ENCODE results near the gene C22orf31.

C22orf31 gene

GRCh38 chr22:29029202-29030000, 32.2 kb downstream of the C22orf31 start:
- no peak for DNase-seq (ENCODE audit: low read depth)

DNA sequence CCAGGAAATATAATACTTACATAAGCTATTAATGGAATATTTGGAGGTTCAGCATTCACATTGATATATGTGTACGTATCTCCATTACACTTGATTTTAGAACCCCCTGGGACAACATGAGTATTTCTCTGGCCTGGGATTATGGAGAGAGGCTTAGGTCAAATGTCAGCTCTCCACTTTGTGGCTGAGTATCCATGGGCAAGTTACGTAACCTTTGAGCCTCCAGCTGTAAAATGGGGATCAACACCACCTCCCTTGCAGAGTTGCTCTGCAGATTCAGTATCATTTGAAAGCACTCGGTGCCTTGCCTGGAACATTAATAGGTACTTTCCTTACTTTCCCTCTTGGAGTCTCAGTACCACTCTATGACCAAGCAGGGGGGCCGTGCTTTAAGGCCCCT, 33.2 kb downstream of the C22orf31 start:
- no peak for DNase-seq (ENCODE audit: low read depth)

DNA sequence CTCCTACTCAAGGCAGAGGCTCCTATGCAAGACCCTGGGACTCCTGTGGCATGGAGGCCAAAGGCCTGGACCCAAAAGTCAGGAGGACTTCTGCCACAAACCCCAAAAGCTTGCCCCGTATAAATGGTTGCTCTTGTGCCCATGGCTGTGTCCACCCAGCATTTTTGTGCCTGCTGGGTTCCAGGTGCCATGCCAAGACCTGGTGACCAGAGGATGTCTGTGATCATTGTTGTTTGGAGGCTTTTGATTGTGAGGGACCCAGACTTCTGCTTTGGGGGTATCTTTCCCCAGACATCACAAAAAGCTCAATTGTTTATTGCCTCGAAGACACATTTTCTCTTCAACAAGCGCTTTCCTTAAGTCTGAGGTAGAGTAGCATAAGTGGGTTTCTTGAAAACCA, 35.1 kb downstream of the C22orf31 start:
- DNase-seq (ENCODE audit: low read depth): no peak

DNA sequence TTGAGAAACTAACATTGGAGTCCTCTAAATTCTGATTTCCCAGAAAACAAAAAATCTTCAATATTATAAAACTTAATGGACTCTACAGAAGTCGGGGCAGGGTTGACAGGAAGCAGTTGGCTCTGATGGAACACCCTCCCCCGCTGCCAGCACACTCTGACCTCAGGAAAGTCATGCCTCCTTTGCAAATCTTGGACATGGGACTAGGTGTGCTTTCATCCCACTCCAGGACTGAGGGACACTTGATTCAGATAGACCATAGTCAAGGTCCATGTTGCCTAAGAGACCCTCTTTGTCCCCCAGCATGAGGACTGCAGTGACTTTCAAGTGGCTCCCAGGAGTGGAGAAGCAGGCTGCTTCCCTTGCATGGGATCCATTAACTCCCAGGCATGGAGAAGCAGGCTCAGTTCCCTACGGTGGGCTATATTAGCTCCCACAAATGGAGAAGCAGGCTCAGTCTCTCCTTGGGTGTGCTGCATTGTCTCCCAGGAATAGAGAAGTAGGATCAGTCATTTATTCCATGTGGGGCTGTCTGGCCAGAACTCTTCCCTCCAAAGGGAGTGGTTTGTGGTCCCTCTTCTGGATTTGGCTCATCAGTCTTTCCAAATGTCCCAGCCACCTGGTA, 38.3 kb downstream of the C22orf31 start:
- no peak for DNase-seq (ENCODE audit: low read depth)

DNA sequence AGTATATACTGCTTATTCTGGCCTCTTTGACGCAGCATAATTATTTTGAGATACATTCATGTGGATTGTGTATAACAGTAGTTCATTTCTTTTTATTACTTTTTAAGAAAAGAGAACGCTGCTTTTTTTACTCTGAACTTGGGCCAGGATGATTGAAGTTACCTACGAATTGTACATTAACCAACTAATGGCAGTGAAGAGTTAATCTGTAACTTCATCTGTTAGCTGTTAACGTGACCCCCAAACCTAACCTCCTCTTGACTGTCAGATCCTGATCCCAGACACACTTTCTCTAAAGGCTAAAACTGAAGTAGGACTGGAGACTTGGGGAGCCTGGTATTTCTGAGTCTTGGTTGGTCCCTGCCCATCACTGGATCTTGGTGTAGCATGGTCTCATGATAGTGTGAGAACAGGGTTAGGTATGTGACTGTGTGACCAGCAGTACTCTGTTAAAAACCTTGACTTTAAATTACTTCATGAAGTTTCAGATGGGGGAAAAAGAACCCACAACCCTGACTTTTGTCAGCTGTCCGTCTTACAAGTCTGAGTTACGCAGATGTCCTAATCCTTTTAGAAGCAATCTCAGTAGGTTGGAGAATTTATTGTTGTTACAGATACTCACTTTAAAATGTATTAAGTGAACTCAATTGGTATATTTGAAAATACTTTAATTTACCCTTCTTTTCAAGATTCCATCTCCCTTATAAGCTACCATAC, 39.4 kb downstream of the C22orf31 start:
- DNase-seq (ENCODE audit: low read depth): no peak

DNA sequence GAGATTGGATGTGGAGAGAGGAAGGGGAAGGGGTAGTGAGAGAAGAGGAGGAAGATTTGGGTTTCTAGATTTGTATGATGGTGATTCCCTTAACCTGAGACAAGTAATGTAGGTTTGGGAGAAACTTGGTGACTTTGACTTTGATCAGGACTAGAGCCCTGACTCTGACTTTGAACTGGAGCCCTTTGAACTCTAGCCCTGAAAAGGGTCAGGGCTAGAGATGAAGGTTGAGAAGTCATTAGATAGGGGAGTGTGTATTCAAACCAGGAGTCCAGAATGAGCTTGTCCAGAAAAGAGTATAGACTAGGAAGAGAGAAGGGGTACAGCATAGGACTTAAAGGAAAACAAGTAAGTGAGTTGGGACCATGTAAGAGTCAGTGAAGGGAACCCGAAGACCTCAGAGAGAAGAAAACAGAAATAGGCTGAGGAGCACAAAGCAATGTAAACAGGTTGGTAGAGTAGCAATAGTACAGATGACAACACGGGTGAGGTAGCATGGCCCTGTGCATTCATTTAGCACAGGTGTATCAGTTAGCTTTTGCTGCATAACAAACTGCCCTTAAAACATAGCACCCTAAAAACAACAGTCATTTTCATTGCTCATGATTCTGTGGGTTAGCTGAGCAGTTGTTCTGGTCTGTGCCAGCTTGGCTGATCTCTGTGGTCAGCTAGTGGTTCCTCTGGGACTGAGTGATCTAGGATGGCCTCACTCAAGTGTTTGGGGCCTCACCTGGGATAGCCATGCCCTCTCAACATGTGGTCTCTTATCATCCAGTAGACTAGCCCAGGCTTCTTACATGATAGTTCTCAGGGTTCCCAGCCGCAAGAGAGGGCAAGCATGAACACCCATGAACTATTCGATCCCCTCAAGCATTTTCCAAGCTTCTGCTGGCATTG, 43.1 kb downstream of the C22orf31 start:
- DNase-seq (ENCODE audit: low read depth): no peak

DNA sequence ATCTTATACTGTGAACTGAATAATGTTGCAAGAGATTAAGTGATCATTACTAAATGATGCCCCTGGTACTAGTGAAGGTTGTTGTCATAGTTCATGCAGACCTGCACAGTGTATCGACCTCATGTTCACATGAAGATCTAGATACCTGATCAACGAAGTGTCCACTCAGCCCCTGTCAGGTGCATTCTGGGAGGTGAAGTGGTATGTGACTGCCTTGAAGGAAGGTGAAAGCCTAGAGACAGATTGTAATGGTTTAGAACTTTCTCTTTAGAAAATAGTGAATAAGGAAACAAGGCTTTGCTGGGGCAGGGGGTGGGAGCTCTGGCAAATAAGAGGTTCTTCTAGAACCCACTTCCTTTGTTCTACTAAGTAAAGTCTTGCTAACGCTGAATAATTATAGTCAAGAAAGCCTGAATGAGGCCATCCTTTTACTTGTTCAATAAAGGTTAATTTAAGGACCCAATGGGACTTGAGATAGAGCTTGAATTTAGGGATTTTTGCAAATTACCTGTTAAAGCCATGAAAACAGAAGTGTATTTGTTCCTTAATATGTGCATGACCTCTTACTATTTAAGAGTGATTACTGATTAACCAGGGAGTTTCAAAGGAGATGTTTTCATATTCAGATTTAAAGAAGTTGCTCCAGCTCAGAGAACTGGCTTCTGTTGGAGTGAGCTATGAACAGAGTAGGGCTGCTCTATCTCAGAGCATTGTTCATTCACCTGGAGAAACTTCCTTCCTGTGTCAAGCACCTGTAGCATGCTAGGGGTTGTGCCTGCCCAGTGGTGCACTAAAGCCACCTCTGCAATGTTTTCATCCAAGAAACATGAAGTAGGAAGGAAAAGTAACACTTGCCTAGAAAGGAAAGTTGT, 45.3 kb downstream of the C22orf31 start:
- no peak for DNase-seq (ENCODE audit: low read depth)

- DNase-seq (ENCODE audit: low read depth): no peak
Observed at GRCh38 chr22:29014773-29015172, 46.9 kb downstream of the C22orf31 start.

GRCh38 chr22:29014293-29014692, 47.3 kb downstream of the C22orf31 start:
- DNase-seq (ENCODE audit: low read depth): no peak

- DNase-seq (ENCODE audit: low read depth): no peak
Observed at GRCh38 chr22:29012952-29013351, 48.7 kb downstream of the C22orf31 start.

DNA sequence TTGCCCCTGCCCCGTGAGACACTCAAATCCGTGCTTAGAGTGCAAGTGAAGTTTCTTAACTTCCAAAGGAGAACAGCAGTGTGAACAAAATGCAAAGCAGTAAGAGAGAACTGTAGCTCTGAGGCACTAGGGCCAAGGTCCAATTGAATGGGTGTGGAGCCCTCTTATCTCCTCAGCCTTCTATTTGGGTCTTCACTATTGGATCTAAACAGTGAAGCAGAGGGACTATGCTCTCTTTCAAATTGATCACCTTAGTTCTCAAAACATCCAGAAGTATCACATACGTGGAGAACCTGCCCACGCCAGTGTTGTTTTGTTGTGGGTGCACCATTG, 49.6 kb downstream of the C22orf31 start:
- no peak for DNase-seq (ENCODE audit: low read depth)

DNA sequence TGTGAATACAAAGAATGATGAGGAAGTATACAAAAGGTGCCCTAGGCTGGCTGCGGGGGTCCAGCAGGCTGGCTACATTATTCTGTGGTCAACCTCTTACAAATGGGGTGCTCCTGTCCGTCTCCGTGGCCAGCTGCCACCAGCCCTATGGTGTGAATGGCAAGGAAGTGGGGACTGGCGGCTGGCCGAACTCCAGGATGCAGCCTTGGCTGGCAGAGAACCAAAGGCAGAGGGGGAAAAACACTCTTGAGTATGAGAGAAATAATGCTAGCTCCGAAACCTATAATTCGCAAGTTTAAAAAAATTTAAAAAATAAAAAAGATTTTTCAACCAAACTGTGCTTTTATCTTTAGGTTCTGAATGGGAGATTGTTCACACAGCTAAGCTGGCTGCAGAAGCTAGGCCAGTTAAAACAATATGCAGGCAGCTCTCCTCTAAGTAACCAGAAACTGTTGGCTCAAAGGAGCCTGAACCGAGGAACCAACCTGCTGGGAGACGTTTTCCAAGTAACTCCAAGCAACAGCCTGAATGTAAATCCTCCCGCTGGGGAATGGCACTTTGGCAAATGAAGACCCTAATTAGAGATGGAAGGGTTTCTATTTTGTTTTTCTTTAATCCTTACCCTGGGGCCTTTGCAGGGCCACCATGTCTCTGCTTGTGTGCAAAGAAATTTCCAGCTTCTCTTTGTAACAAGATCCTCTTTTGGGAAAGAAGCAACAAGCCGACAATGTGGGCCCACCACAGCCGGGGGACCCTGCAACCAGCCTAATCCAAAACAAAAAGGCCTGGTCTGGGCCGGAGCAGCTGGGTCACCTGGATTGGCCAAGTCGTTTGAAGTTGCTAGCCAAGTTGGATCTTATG, 50.2 kb downstream of the C22orf31 start:
- DNase-seq (ENCODE audit: low read depth): no peak

DNA sequence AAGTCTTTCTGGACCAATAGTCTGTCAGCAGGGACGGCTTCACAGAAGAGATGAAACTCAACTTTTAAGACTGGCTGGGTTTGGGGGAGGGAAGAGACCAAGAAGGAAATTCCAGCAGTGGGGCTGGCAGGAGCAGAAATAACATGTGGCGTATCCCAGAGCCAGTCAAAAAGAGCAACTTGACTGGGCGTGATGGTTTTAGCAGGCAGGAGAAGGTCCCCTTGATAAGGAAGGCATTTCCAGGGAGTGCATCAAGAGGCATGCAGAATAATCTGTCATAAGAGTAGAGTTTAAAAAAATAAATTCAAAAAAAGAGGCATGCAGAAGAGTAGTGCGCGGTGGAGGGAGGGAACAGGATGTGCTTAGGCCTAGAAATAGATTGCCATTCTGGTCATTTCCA, 52.5 kb downstream of the C22orf31 start:
- DNase-seq (ENCODE audit: low read depth): no peak

Data from activated gamma-delta T cell treated with anti-CD3 and anti-CD28 coated beads, Interleukin-2, amount 50 U/mL, for 16 hours (primary cell).